ENCODE results near the gene SFRP2. TPM values are rescaled to one million over a fixed set of nuclear protein-coding genes. Genes with fewer than 3 reads are reported as not detected.

Gene SFRP2
- polyA plus RNA-seq, 1 donor = 14.9 TPM

DNA sequence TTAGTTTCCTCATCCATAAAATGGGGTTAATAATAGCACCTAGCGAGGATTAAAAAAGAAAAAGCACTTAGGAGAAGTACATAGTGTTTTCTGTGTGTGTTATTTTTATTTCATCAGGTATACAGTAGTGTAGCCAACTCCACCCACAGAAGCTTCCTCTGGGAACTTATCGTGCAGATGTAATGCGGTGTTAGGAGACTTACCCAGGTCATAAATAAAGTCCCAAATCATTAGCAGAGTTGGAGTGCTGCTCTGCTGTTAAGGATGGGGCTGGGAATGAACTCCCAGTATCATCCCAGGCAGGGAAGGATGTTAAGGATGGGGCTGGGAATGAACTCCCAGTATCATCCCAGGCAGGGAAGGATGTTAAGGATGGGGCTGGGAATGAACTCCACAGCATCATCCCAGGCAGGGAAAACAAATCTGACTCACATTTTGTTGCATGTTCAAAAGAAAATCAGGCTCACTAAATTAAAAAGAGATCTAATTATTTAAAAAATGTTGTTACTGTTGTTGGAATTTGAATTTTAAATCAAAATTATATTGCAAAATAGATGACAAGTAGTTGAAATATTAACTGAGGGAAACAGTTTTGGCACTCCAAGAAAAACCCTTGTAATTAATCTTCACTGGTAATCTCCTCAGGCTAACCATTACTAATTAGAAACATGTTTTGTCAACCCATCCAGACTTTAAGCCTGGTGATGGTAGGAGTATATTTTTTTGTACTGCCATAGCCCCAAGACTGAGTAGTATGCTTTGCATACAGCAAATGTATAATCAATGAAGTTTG lies 10.2 kb upstream of the SFRP2 start:
- DNase-seq = no peak

DNA sequence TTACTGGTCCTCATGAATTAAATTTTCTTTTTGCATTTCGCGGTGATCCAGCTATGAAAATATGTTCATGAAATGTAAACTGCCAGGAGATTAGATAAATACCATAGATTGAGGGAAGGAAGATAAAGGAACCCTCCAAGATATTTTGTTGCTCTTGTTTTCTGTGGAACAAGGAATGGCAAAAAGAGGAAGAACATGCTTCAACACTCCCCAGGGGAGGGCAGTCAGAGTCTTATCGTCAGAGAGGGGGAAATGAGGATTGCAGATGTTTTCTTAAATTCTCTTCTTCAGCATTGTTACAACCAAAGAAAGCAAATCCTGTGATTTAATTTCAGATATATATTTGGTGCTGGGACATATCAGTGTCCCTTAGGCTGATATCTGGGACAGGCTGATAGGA lies 9.5 kb upstream of the SFRP2 start:
- DNase-seq = no peak

DNA sequence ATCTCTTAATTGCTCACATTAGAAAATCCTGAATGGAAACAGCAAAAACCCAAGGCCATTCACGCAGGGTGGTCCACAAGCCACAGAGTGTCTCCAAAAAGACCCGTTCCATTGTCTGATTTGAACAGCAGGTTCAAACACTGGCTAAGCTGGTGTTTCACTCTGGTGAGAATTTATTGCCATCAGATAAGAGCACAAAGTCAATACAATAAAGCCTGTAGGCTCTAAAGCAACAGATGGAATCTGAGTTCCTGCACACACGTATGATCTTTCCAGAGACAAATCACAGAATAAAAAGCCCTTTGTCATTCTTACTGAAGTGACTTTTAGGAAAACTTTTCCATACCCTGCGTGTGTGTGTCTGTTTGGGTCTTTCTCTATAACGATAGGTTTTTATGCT lies 5.1 kb upstream of the SFRP2 start:
- no peak for DNase-seq

DNA sequence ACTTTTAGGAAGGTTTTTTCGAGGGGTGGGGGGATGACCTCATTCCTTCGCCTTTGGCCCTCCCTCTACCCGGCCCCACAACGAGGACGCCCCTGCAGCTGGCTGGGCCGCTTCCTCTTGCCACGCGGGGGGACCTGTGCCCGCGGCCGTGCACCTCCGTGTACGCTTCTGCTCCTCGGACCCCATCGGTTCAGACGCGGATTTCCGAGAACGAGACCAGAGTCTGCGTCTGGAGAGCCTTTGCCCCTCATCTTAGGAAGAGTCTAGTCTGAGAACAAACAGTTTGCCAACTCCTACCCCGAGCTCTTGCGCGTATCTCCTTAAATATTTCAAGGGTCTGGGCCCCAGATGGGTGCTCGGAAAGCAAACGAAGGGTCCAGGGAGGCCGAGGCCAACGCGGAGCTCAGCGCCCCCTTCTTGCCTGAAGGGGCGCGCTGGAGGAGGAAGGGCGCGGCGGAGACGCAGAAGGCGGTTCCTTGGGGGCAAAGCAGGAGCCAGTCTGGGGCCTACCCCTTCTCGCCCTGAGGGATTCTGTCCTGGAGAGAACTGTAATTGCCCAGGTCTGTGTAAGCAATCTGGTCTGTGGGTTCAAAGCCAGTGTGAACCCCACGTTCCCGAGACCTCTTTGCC lies 3.9 kb upstream of the SFRP2 start:
- DNase-seq = no peak

DNA sequence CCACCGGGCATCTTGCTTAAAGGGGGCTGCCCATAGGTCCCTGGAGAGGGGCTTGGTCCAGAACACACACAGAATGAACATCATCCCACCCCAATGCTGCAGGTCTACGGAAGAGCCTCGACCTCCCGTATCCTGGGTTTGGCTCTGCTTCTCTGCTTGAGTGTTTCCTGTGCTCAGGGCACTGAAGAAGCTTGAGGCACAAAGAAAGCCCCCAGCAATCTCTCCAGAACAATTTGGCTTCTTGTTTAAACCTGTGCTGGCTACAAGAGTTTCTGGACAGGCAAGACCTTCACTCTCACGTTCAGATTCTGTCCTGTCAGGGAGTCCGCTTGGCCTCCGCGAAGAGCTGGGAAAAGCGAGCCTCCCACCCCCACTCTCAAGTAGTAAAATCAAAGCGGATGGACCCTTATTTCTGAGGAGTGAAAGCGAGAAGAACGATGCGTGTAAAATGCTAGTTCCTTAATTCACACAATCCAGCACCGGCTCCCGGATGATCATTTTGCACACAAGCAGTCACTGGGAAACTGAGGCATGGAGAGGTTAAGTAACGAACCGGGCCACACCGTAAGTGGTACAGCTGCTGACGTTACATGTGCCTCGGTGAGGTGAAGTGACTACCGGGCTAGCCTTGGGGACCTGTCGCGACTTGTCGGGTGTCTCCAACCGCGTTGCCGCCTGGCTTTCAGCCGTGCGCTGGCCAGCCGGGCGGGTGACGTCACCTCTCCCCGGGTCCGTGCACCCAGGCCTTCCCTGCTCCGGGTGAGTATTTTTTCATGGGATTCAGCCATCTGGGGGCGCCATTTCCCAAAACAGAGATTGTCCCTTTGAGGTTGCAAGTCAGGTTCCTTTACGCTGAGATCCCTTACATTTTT lies 3.1 kb upstream of the SFRP2 start:
- DNase-seq = peak; percentile 92

DNA sequence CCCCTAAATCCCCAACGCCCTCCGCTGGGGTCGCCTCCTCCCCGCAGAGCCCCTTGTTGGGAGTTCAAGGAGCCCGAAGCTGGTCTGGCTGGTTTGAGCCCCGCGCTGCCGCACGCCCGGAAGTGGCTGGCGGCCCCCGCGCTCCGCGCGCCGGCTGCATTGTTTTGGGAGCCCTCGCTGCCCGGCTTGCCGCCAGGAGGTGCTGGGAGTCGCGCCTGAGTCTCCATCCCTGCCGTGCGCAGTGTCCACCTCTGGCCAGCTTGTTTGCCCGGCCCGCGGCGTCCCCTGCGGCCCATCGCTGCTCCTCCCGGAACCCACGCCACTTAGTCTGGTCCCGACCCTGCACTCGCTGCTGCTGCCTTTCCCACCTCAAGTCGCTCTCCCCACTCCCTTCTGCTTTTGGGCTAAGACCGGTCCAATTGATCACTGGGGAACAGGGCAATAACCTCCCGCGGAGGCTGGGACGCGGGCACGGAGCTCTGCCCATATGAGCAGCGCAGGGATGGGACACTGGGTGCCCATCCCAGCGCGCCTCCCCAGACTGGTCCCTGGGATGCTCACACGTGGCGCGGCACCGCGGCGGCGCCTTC lies 2.2 kb upstream of the SFRP2 start:
- no peak for DNase-seq

DNA sequence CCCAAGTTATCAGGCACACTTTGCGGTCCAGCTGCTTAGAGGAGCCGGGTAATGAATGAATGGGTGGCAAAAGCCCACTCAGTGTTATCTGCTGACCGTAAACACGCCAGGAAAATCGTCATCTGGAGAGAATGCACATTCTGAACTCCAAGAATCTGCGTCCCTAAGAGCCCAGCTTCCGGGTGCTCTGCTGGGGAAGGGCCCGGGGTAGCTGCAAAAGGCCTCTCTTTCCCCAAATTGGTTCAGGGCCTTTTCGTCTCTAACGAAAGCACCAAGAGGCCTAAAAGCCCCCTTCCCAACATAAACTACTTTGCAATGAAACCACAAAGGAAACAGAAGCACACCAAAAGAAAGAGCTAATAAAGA lies 1.6 kb upstream of the SFRP2 start:
- DNase-seq = no peak

DNA sequence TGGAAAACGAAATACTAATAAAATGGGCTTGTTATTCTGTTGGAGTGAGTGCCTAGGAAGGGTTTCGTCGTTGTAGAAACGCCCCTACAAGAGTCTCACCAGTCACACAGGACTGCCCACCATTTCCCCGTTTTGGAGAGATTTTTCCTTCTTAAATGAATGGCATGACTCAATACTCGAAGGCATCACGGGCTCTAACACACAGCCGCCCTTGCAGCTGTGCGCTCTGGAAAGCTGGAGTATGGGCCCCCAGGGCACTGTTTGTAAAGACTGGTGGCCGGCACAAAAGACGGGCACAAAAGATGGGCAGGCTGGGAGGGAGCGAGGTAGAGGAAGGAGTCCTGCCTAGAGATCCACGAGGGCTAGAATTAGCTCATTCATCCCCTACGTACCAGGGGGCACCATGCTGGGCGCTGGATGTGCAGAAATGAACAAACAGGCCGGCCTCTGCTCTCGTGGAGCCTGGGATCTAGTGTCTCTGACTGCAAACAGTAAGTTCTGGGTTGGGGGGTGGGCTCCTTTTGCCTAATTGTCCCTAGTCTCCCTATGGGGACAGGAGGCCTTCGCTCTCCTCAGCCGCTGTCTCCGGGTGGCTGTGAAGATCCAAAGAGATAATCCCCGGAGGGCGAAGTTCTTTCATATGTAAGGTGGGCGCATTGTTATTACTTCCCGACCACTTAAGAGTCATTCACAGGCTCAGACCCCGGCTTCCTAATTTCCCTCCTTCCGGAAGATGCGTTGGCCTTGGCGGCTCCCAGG lies 1.0 kb upstream of the SFRP2 start:
- DNase-seq = no peak

DNA sequence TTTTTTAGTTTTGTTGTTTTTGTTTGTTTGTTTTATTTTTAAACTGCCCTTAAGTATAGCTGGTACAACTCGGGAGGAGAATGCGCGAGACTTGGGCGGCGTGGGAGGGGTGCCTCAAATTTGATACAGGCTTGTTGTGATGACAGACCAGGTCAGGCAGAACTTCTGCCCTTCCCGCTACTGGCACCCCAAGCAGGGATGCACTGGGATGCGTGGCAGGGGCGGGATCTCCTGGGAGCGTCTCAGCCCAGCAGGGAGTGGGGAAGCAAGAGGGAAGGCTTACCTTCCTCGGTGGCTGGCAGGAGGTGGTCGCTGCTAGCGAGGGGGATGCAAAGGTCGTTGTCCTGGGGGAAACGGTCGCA lies 851 bp downstream of the SFRP2 start:
- DNase-seq = no peak

DNA sequence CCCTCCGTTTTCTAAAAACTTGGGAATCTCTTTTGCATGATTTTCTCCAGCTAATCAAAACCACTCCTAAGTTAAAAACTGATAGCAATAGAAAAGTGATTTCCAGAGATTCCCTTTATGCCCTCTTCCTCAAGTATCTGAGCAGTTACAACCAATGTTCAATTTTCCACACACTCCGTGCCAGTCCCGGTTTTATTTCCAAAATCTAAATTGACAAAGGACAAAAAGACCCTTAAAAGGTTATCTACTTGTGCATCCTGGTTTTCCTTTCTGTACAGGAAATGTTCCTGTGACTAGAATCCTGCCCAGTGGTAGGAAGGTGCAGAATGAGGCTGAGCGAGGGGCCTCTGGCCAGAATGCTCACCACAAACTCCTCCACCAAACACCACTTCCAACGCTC lies 1.3 kb downstream of the SFRP2 start:
- DNase-seq = no peak

DNA sequence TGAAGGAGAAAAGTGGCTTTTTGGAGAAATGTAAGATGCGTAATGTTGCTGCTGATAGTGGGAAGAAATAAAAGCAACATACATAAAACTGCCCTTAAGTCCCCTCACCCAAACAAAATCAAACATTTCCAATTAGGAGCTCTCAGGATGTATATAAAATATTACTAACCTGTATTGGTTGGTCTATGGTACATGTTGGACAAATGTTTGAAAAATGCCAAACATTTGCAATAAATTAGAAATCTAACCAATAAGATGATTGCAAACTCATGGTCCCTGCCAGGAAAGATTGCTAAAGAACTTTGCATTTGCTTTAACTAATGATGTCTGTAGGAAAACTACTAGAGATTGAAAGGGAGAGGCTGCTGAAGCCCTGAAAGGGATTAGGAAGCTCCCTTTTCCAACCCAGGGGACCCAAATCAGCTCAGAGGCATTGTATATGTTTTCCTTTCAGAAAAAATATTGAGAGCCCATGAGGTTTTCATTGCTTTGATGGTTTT lies 1.8 kb downstream of the SFRP2 start:
- no peak for DNase-seq

DNA sequence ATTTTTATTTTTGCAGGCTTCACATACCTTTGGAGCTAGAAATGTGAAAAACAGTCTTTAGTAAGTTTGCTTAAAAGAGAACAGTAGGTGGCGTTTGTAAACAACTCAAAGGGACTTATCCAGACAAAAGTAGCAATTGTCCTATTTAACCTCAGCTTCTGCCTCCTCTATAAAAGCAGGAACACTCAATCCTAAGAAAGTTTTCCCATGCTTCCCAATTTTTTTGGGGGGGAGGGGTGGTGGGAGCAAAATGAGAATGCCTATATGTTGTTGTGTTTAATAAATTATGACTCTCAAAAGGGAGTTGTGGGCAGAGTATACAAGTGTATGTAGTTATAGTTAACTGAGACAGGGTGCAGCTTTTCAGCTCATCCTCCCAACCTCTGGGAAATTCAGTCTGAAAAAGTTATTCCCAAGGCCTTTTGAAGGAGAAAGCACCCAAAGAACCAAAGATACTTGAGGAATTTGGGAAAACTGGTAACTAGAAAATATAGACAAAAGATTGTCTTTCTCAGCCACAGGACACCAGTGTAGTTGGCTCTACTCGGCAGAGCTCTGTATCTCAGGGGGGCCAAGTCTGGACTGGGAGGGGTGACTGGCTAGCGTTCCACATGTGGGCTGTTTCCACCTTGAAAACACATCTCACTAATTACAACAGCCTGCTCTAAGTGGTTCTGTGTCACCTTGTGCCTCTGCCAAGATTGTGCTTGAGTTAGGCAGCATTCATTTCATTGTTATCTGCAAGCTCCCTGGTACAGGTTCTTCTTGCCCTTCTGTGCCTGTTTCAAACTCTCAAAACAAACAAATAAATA lies 2.8 kb downstream of the SFRP2 start:
- DNase-seq = no peak

DNA sequence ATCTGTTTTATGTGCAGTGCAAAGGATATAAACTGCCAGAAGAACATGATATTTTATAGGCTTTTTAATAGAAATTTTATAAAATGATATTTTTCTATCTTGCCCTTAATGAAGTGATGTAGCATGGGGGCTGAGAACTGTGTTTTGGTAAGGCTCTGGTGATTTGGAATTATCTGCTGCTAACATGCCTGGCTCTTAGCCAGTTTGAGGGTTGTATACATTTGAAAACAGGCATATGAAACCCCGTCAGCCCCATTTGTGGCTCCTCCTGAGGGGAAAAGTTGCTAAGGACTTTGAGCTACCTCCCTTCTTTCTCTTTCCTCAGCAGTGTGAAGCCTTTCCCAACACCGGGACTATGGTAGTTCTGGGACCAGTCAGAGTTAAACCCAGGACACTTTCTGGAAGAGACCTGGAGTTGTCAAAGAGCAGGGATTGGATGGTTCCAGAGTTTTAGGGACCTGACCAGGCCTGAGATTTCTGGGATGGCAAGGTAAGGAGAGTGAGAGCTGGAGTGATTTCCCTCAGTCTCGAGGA lies 4.7 kb downstream of the SFRP2 start:
- DNase-seq = no peak

DNA sequence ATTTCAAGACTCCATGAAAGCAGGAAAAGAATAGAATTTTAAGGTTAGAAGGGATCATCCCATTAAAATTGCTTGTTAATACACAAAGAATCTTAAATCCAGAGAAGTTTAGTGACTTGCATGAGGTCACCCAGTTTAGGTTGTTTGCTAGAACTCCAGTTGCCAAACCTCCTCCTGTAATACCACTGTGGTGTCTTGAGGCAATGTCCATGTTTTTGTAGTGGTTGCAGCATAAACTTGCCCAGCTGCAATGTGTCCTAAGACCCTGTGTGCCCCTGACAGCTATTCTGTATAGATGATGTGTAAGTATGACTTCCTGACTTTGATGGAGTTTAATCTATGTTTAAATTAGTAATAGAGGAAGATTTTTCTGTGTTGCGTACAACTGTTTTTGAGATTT lies 6.3 kb downstream of the SFRP2 start:
- DNase-seq = no peak

DNA sequence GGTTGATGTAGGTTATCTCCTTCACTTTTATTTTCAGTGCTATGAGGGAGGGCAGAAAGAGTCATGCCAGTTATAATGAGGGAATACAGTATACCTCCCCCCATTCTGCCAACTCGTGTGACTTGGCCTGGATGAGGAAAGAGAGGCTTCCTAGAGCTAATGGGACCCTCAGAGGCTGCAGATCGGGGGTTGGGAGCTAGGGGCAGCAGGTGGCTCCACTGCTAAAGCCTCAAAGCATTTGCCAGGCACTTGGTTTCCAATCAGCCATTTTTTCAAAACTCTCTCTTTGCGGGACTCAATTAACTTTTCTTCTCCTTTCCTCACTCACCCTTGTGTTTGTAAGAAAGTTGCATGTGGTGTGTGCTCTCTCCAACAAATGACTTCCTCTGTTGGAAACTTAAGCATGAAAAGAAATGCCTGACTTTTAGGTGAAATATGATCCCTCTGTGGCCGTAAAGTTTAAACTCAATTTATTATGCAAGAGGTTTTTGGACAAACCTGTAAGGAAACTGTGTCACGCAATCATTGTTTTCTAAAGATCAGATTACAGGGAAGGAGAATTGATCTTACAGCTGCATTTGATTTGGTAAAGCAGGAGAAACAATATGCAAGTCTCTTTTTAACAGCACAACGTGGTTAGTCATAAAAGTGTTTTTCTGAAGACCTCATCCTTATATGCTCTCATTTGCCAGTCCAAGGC lies 7.0 kb downstream of the SFRP2 start:
- DNase-seq = no peak

DNA sequence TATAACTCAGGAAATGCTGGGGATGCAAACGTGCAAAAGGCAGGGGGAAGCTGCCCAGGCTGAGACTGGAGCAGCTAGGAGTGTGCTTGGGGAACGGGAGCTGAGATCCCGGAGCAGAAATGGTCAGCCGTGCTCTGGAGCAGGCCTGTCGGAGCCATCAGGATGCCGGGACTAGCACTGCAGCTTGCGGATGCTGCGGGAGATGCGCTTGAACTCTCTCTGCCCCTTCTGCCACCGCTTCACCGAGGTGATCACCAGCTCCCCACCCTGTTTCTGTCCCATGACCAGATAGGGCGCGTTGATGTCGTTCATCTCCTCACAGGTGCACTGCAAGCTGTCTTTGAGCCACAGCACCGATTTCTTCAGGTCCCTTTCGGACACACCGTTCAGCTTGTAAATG lies 7.6 kb downstream of the SFRP2 start:
- no peak for DNase-seq

DNA sequence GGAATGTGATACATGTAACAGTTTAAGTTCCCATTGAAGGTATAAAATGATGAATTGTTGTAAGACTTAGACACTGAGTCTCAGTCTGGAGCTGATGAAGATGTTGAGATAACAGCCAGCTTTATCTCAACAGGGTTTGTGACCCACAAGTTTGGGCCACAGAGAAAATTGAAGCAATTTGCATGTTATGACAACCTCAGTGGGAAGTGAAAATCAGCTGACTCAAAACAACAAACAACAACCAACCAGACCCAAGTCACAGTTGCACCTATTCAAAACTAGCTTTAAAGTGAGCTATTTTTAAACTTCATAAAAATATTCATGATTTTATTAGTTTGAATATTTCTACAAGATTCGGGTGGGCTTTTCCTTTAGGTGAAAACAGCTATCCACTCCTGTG lies 8.0 kb downstream of the SFRP2 start:
- no peak for DNase-seq

DNA sequence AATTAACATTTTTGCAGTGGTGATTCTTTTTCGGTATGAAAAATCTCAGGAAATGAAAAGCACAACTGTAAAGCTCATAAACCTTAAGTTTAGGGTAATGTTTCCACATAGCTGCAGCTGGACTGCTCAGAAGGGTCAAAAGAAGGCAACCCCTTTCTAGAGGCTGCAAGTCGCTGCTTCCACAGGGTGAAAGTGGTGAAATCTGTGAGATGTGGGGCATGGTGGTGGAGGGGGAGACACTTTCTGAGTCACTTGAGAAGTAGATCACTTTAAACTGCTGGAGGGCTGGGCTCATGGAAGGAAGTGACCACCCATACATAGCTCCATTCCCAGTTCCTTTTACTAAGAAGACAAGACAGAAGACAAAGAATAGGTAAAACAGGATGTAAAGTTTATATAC lies 8.7 kb downstream of the SFRP2 start:
- no peak for DNase-seq

DNA sequence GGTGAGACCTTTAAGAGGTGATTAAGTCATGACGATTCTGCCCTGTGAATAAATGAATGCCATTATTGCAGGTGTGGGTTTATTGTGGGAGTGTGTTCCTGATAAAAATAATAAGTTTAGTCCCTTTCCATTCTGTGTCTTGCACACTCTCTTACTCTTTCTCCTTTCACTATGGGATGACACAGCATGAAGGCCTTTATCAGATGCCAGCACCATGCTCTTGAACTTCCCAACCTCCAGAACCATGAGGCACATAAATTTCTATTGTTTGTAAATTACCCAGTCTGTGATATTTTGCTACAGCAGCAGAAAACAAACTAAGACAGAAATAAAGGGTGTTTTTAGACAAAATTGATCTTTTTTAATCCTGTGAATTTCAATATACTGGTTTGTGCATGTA lies 10.5 kb downstream of the SFRP2 start:
- no peak for DNase-seq

DNA sequence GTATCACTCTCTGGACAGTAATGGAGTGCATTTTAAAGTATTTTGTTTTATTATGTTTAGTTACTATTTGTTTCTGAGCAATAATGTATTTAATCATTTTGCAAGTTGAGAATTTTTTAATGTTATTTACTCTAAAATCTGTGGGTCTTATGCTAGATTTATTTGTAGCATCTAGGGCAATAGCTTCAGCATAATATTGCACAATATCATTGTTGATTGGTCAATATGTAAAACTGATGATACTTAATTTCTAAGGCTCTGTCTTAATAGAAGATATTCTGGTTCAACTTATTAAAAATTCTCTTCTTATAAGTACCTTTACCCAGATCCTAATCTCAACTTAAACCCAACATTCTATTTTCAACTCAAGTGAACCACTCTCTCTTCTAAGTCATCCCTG lies 11.5 kb downstream of the SFRP2 start:
- DNase-seq = no peak

Measured in left kidney (tissue), 2 donors.